22Rv1 (cell line): Measurements from ENCODE around the gene CKS1B.
A peak's percentile ranks its signal among the peaks of the same experiment; 100 is the strongest.

ENCODE experiments used
- H3K27ac ChIP-seq: fragments of 450-650 bp; 2 replicates; pipeline ENCODE4 v1.5.1; 2017
- ZFX ChIP-seq: fragments of 450-650 bp; IDR thresholded peaks from 2 replicates; pipeline ENCODE4 v1.6.1; 2017; ENCODE audit warnings: antibody characterized with exemption, borderline replicate concordance
- TF ChIP-seq, protein P1 (sequence below): fragments of 450-650 bp; IDR thresholded peaks from 2 replicates; pipeline ENCODE4 v1.5.1; 2017; ENCODE audit warnings: mild to moderate bottlenecking

Gene CKS1B

DNA sequence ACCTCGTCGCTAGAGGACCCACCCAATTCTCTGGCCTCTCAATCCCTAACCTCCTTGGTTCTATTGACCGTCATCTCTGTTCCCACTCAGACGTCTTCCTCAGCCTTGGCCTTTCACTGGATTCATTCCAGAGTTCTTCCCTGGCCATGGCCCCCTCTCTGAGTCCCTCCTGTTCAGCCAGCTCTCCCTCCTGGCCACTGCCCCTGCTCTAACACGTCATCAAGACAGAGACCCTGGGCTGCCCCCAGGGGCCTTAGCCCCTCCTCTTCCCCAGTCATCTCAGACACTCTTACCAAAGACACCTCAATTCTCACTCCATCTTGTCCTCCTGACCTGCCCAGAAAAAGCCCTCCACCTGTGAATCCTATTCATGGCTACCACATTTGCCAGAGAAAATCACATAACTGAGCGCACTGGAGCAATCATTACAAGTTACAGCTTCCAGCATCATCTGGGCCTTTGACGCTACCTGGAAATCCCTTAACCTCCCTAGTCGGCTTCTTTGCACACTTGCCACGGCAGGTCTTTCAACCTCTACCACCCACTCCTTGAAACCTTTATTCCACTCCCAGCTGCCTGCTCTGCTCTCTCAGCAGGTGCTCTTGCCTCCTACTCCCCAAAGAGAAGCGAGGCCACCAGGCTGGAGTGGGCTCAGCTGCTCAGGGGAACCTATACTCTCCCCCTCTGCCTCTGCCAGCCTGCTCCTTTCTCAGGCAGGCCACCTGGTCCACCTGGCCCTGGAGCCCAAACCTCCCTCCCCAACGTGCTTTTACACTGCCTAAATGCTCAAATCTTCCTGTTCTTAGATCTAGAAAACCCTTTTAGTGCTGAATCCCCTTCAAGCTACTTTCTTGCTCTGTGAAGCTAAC lies 45.1 kb downstream of the CKS1B start:
- peak overlapping the region; percentile 98 for H3K27ac ChIP-seq
- no peak for TF ChIP-seq ZFX
- TF ChIP-seq, protein P1, sequence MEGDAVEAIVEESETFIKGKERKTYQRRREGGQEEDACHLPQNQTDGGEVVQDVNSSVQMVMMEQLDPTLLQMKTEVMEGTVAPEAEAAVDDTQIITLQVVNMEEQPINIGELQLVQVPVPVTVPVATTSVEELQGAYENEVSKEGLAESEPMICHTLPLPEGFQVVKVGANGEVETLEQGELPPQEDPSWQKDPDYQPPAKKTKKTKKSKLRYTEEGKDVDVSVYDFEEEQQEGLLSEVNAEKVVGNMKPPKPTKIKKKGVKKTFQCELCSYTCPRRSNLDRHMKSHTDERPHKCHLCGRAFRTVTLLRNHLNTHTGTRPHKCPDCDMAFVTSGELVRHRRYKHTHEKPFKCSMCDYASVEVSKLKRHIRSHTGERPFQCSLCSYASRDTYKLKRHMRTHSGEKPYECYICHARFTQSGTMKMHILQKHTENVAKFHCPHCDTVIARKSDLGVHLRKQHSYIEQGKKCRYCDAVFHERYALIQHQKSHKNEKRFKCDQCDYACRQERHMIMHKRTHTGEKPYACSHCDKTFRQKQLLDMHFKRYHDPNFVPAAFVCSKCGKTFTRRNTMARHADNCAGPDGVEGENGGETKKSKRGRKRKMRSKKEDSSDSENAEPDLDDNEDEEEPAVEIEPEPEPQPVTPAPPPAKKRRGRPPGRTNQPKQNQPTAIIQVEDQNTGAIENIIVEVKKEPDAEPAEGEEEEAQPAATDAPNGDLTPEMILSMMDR, result no peak

DNA sequence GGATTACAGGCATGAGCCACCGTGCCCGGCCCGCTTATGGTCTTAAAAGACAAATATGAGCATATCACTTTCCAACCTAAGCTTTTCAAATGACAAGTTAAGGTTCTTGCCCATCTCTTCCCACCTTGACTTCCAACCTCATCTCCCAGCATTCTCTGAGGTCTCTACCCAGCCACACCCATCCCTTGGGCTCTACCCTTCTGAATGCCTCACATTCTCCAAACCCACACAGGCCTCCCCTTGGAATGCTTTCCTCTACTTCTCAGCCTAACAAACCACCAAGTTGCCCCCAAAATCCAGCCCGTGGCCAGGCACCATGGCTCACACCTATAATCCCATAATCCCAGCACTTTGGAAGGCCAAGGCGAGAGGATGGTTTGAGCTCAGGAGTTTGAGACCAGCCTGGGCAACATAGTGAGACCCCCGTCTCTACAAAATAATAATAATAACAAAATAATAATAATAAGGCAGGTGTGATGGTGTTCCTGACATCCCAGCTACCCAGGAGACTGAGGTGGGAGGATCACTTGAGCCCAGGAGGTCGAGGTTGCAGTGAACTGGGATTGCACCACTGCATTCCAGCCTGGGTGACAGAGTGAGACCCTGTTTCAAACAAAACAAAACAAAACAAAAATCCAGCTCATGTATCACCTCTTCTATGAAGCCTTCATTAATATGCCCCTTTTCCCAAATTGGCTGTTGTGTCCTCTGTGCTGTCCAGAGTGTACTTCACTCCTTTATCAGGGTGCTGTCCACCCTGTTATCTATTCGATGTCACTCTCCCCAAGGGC lies 47.9 kb downstream of the CKS1B start:
- peak overlapping the region; percentile 98 for H3K27ac ChIP-seq
- no peak for TF ChIP-seq ZFX
- TF ChIP-seq, protein P1, result no peak

DNA sequence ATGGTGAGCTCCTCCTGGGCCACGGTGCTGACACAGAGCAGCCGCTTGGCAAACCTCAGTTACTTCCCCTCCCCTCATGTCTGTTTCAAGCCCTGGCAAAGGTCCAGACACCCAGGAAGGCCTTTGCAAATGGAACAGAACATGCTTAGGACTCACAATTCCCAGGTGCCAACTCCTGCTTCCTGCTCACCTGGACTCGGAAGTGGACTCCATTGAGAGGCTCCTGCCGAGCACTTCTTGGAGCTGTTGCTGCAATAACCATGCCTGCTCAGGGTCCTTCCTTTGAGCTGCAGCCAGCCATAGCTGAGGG lies 48.4 kb downstream of the CKS1B start:
- H3K27ac ChIP-seq, result peak overlapping the region; percentile 98
- TF ChIP-seq, protein P1, result no peak
- TF ChIP-seq ZFX, result no peak

DNA sequence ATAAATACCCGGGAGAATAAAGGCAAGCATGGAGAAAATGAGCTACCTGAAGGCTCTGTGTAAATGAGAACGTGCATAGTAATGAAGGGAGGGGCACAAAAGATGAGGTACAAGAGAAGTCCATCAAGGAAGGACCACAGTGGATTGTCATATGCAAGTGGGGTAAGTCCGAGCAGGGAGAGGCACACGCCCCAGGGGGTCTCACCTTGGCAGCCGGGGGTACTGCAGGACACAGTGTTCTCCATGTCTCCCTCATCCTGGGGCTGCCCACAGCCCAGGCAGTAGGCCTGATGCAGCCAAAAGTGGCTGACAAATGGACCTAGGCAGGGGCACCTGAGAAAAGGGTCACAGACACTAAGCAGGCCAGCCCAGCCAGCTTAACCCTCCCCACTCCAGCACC lies 49.1 kb downstream of the CKS1B start:
- H3K27ac ChIP-seq, result peak overlapping the region; percentile 98
- no peak for TF ChIP-seq ZFX
- TF ChIP-seq, protein P1, result no peak

DNA sequence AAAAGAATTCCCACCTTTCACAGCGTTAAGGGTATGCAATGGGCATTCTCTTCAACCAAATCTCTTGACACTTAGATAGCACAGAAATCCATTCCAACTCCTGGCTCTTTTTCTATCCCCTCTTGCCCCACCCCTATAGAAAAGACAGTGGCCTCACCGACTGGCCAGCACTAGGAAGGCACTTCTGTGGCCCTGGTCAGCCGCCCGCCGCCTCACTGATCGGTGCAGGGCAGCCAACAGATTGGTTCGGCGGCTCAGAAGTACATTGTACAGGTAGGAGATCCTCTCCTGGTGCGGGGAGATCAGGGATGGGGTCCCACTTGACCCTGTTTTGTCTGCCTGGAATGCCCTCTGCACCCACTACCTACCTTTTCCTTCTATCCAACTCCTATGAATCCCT lies 49.8 kb downstream of the CKS1B start:
- H3K27ac ChIP-seq, result peak overlapping the region; percentile 39; the same call in 1 of the 2 replicates
- no peak for TF ChIP-seq ZFX
- TF ChIP-seq, protein P1, result no peak

DNA sequence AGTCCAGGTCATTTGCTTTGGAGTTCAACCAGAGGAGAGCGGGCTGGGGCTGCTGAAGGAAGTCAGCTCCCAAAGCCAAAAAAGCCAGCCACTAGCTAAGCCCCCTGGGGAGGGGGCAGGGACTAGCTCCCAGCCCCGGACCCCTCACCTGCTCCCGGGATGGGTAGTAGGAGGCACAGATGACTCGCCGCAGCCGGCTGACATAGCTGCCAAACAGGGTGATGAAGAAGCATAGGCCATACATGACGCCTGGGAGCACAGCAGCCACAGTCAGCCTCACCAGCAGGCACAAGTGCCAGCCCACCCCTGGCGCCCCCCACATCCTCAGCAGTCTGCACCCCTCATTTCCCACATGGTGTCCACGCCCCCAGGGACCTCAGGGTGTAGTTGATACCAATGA lies 51.7 kb downstream of the CKS1B start:
- TF ChIP-seq, protein P1, result no peak
- peak overlapping the region; percentile 39 for H3K27ac ChIP-seq

DNA sequence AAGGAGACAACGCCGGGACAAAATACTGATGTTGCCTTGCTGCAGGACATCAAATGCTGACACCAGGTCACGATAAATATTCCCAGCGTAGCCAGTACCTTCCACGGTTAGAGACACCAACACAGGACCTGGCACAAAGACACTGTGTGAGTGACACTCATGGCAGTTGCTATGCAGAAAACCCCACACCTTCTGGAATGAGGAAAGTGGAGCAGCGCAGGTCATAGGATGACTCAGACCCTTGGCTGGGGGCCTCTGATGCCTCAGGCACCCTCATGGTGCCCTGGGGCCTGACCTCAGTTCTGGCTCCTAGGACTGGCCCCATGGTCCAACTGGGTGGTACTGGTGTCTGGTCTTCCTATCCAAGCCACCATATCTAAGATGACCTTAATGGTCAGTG lies 52.1 kb downstream of the CKS1B start:
- no peak overlapping the region for H3K27ac ChIP-seq
- no peak for TF ChIP-seq ZFX
